Activated CD4-positive, alpha-beta T cell treated with anti-CD3 and anti-CD28 coated beads, Interleukin-2, amount 50 U/mL, for 16 hours (primary cell): Measurements from ENCODE around the gene CAPN14.
"Not testable (repeated sequence)": the region's sequence is repeated elsewhere in the genome, so short reads cannot be mapped to it uniquely, and the experiment has no call there.

ENCODE experiments used
- DNase-seq: peaks from one replicate; pipeline ENCODE4 v3.0.0-alpha.2; 2020

CAPN14 gene

GRCh38 chr2:31191931-31192330 lies 25.4 kb downstream of the CAPN14 start:
- DNase-seq: no peak

DNA sequence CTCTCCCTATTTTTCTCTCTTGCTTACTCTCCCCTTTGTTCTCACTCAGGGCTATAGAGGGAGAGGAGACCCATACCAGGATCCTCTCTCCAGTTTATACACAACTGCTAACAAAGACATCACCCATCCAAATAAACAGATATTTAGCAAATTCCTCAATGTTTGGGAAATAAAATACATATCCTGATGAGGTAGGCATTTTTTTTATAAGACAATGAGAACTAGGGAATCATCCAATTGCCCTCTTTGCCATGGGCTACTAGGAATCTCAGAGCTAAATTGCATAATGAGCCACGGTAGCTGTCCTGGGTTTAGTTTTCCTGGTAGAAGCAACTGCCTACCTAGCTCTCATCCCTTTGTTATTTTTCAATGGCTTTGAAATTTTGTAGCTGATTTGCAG lies 27.1 kb downstream of the CAPN14 start:
- DNase-seq: no peak

DNA sequence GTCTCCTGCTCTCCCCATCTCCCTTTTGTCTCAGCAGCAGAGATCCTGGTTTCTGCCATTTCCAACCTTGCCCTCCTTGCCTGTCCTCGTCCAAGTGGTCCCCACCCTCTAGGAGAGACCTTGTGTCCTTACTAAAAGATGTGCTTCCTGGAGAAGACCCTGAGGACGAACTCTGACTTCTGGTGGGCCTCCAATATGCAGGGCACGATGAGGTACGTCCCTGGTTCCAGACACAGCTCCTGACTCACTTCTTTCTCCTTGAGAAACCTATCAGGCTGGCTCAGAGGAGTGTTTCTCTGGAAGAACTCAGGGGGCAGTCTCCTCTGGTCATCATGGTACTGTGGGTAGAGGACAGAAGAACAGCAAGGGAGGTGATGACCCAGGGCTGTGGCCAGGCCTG lies 28.2 kb downstream of the CAPN14 start:
- DNase-seq: no peak

DNA sequence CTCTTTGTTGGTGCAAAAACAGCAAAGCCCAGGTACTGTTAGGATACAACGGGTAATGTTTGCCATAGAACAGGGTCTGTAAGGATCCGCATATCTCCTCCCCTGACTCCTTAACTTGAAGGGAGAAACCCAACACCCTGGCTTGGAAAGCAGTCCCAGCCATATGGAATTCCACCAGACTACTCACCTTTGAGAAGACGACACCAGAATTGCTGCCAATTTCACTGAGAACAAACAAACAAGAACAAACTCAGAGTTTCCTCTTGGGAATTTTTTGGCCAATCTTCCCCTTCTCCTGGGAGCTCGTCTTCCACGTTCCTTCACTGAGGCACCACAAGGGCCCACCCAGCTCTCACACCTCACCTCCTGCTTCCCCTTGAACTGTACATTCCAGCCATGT lies 29.2 kb downstream of the CAPN14 start:
- DNase-seq: no peak

- no peak for DNase-seq
Measured at GRCh38 chr2:31187166-31187565, 30.1 kb downstream of the CAPN14 start.

DNA sequence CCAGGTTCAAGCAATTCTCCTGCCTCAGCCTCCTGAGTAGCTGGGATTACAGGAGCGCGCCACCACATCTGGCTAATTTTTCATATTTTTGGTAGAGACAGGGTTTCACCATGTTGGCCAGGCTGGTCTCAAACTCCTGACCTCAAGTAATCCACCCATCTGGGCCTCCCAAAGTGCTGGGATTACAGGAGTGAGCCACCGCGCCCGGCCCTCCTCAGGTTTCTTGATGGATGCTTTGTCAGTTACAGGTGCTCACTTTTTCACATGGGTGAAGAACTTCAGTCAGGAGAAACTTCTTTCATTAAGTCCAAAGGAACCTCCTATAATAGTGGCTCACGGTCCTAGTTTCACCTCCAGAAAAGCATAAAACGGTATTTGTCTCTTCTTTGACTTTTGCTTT lies 33.3 kb downstream of the CAPN14 start:
- not testable (repeated sequence) for DNase-seq

- no peak for DNase-seq
Measured at GRCh38 chr2:31176742-31177141, 40.6 kb downstream of the CAPN14 start.

DNA sequence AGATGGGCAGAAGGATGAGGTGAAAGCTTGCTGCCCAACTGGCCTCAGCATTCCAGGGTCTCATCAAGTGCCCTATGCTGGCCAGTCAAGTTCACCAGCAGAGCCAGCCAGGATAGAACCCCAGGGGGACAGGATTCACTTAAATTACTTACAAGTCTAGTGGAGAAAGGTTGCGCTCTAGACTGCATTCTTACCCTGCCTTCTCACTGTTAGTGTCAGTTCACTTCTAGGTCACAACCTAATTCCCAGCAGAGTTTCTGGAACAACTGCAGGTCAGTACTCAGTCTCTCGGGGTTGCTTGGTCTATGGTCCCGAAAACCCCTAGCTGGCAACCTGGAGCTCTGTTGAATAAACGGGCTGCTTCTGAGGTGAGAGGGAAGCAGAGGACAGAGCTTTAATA lies 46.2 kb downstream of the CAPN14 start:
- DNase-seq: no peak

- peak; percentile 61 for DNase-seq
Measured at GRCh38 chr2:31170071-31170698, 47.1 kb downstream of the CAPN14 start.

DNA sequence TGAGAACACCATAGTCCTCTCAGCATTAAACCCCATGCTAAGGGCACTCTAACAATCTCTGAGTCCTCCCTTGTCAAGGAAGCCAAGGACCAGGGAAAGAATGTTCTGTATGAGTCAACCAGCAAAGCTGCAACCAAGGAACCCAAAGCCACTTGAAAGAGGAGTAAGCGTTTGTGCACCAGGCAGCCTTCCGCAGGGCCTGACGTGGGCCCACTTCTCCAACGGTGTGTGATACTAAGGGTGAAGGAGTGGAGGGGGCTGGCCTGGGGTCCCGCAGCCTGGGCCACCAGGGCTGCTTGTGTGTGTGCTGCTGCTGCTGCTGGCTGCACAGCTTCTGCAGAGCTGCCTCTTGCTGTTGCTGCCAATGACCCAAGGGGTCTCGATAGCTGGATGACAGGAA lies 49.0 kb downstream of the CAPN14 start:
- no peak for DNase-seq

DNA sequence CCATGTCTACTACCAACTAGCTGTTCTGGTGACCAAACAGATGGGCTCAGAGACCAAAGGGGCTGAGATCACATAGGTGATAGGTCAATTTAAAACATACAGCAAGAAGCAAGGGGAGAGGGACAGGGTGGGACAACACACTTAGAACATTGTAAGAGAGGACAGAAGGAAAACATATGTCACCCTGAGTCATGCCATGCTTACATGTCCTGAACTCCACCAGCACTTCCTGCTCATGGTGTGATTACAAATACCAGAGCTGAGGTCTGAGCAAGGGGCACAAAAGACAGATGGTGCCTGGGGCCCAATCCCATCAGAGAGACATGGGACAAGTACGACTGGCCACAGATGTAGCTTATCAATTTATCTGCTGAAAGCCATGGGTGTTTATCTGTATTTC lies 50.4 kb downstream of the CAPN14 start:
- no peak for DNase-seq

- no peak for DNase-seq
Measured at GRCh38 chr2:31163011-31163539, 54.2 kb downstream of the CAPN14 start.

- DNase-seq: no peak
Measured at GRCh38 chr2:31161637-31162036, 55.7 kb downstream of the CAPN14 start.

DNA sequence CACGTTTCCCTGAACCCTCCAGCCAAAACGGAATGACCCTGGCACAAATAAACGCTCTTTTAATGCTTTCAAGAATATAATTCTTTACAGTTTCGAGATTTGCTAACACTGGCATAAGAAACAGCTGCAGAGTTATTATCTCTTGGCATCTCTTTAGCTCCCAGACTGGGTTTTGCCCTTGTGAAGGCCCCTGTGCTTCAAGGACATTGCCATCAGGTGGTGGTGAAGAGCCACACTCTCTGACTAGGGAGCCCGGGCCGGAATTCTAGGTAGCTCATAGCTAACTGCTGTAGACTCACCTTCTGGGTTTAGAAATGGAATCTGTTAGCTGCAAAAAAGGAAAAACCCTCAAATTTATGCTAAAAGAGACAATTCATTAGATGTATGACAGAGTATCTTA lies 65.8 kb downstream of the CAPN14 start:
- no peak for DNase-seq

- DNase-seq: no peak
Measured at GRCh38 chr2:31150120-31150670, 67.1 kb downstream of the CAPN14 start.

DNA sequence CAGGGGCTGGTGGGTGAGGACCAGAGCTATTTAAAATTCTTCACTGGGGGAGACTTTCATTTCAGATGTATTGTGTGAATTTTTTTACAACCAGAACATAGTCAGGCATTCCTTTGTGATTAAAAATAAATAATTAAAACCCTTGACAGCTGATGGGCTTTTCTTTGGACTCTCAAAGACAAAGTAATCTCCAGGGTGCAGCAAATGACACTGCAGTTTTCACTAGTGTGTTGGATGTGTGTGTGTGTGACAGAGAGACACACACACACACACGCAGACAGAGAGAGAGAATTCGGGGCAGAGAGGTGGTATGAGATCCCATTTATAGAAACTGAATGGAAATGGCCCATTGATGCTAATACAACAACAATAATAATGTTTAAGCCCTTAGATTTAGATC lies 68.8 kb downstream of the CAPN14 start:
- no peak for DNase-seq

GRCh38 chr2:31147645-31148044 lies 69.7 kb downstream of the CAPN14 start:
- DNase-seq: no peak

DNA sequence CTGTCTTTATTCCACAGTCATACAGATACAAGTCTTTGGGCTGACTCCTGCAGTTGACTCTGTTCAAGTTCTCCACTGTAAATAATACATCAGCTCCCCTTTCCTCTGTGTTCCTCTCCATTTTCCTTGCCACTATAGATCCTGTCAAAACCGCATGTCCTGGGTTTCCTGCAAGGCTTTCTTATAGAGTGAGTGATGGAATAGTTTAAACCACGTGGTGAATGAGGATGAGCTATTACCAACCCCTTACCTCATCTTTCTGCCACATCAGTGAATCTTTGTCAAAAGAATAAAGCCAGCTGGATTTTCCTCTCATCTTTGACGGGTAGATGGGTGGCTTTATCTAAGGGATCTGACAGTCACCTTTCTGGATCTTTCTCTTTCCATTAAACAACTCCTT lies 75.2 kb downstream of the CAPN14 start:
- DNase-seq: no peak

DNA sequence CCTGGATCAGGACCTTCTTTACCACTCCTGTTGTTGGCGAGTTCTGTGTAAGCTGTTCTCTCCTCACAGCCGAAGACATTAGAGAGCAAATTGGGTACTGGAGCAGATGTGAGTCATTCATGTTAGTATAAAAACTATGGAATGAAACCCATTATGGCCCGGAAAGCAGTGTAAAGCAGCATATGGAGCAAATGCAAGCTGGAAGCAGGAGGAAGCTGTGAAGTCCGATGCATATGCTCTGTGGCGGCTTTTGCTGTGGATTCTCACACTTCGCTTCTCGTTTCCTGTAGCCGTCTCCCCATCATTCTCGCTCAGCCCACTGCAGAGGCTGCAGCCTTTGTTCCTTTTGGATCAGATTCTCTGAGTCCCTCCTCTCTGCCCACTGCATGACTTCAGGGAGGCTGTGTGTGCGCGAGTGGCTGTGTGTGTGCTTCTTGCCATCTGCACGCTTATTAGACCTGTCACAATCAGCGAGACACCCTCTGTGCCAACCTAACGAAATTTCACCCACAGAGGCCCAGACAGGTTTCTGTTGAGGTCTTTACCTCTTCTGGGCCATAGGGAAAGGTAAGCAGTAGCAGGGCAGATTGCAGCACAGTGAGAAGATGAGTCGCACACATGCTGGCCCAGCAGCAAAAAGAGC lies 75.8 kb downstream of the CAPN14 start:
- DNase-seq: no peak

GRCh38 chr2:31140151-31140550 lies 77.2 kb downstream of the CAPN14 start:
- DNase-seq: no peak

GRCh38 chr2:31139671-31140070 lies 77.6 kb downstream of the CAPN14 start:
- no peak for DNase-seq

GRCh38 chr2:31138037-31138962 lies 79.0 kb downstream of the CAPN14 start, which contains the start of gene GALNT14:
Gene GALNT14 (minus strand): TSS chr2:31138440. CDS start chr2:31138086, 354 bp downstream.
- DNase-seq: peak; percentile 47
